Stimulated activated CD4-positive, alpha-beta T cell treated with anti-CD3 and anti-CD28 coated beads, Interleukin-12 subunit alpha, Interleukin-12 subunit beta, amount 100 ng/mL, for 4 hours (primary cell): ENCODE data around the gene NAALADL1.

ENCODE experiments used
- DNase-seq: peaks from one replicate; pipeline ENCODE4 v3.0.0-alpha.2; 2020

Gene NAALADL1

DNA sequence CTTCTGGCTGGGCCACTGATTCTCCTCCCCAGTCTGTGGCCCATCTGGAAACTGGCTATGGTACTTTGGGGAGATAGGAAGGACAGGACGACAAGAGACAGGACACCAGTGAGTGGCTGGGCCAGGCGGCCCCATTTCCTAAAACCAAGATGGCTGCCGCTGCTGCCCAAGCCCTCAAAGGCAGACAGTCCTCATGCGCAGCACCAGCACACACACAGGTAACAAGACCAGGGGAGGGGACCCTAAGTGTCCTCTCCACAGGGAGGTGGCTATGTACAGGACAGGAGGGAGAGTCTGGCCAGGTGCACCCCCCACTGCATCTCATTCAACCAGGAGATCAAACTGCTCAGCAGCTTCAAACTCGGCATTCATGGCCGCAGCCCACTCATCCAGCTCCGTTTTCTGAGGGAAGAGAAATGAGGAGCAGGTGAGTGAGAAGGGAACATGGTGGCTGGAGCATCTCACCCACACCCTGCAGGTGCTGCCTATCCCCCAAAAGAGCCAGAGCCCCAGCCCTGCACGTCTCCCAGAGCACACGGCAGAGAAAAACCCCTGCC, 20.5 kb upstream of the NAALADL1 start:
- DNase-seq: no peak

DNA sequence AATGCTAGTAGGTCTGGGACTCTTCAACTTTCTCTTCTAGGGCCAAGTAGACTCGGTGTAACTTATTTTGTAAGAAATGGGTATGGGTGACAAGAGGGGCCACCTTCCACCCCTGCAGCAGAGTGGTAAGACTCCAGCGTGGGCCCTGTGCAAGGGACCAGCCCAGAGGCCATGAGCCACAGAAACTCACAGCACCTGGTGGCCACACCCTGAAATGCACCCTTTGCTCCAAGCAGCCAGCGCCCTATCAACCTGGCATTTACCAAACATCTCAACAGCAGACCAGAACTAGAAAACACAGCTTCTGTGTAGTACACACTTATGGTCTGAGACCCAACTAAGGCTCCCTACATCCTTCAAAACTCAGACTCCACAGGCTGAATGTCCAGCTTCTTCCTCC, 19.8 kb upstream of the NAALADL1 start:
- peak; percentile 66 for DNase-seq

DNA sequence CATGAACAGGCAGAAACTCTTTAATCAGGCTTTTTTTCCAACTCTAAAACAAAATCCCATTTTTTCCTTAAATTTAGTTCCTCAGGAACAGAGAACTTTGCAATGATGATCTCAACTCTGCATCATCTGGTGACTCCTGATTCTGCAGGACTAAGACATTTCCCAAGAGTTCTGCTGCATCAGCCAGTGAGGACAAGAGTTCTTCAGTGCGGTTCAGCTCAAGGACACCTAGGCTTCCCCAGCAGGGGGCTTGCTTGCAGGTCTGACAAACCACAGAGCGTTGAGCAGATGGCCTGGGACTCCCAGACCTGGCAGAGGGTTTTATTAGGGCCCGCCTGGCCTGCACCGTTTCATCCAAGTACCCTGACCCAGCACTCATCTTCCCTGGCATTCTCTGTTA, 19.1 kb upstream of the NAALADL1 start:
- no peak for DNase-seq

- no peak for DNase-seq
These were observed 14.2 kb upstream of the NAALADL1 start for GRCh38 chr11:65072631-65072966.

DNA sequence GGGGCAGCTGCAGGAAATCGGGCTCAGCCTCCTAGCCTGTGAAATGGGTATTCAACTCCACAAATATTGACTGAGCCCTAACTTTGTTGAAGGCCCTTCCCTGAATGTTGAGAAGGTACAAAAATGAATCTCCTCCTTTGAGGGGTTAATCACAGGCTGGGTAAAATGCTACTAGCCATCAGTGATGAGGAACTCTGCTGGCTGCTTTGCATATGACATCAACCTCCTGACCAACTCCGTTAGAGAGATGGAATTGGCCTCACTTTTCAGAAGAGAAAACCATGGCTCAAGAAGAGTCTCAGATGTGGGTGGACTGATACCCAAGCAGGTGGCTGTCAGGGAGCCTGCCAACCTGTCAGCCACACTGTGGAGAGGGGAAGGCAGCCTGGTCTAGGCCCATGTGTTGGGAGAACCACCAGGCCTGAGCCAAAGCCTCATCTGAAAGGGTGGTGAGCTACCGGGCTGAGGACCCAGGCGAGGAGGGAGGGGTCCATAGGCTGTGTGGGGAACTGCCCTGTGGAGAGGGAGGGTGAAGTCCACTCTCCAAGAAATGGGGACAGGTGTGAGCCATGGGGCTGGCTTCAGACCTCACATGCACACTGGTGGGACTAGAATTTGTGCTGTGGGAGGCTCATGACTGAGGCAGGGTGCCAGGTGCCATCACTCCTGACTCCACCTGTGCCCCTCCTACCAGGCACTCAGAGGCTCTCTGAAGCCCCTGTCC, 13.7 kb upstream of the NAALADL1 start:
- no peak for DNase-seq

DNA sequence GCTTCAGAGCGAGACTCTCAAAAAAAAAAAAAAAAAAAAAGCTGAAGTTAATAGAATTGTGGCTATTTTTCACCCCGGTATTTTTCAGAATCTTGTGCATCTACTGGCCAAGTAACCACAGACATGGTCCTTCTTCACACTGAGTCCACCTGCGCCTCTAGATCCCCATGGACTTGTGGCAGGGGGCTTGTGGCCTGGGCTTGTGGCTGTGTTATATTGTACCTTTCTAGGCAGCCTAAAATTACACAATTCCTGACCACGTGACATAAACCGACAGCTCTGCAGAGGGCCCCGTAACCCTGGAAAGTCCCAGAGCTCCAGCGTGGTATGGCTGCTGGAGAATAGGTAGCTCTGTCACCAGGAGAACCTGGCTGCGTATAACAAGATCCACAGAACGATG, 10.9 kb upstream of the NAALADL1 start:
- DNase-seq: no peak

GRCh38 chr11:65067446-65067845, 9.1 kb upstream of the NAALADL1 start:
- no peak for DNase-seq

- DNase-seq: no peak
These were observed 8.5 kb upstream of the NAALADL1 start for GRCh38 chr11:65066805-65067291.

GRCh38 chr11:65066315-65066714, 8.0 kb upstream of the NAALADL1 start:
- no peak for DNase-seq

DNA sequence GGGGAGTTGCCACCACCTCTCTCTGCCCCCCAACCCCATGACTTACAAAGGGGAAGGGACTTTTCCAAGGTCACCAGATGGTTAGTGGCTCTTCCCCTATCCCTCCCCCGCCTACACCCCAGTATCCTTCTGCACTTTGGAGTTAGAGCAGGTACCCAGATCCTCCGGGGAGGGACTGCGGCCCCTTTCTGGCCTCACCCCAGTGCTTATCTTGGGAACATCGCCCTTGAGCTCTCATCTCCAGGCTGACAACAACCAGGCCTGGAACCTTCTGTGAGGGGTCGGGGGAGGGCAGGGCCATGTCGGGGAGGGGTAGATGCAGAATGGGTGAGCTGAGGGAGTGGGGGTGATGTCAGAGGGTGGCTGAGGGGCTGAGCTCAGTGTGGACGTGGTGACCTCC, 7.5 kb upstream of the NAALADL1 start:
- no peak for DNase-seq

- DNase-seq: no peak
These were observed 6.5 kb upstream of the NAALADL1 start for GRCh38 chr11:65064847-65065240.

DNA sequence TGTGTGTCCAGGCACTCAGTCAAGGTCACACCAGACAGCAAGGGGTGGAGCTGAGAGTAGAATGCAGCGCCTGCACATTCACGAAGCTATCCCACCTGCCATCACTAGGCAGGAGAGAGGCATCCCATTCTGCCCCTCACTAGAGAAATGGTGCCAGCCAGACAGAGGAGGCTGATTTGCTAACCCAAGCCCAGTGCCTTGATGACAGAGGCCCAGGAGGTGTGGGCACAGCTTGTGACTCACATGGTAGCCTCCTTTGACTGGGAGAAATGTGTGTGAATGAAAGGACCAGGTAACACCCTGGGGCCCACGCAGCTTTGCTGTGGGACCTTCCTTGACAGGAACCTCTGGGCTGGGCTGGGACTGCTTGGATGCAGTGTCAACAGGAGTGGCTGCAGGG, 5.2 kb upstream of the NAALADL1 start:
- DNase-seq: no peak

- DNase-seq: no peak
These were observed 2.6 kb upstream of the NAALADL1 start for GRCh38 chr11:65060913-65061408.

DNA sequence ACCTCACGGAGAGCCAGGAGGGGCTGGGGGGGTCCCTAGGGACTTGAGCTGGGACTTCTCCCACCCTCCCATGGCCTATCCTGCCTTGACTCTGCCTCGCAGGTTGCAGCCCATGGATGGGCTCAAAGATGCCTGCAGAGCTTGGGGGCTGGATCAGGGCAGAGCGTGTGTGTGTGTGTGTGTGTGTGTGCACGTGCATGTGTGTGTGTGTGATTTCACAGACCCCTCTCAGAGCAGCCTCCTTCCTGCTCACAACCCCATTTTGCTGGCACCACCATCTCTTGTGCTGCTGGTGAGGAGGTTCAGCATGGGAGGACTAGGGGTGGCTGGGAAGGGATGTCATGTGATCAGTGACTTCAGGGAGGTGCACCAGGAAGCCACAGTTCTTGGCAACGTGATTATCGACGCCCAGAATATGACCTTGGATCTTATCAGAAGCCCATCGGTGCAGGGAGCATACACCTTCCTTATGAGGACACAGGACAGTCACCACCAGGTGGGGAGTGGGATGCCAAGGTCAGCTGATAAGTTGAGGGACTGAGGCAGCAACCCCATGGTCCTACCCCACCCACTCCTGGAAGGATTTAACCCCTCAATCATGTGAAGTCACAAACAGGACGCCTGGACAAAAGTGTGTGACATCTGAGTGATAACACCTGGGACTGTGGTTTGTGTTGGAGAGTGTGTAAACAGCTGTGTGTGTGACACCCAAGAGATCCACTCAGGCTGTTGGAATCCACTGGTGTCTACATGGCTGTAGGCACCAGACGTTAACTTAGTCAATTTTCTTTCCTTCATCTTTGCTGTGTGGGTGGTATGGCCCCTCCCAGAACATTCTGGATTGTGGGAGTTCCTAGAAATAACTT, 1.8 kb upstream of the NAALADL1 start:
- DNase-seq: no peak

GRCh38 chr11:65059523-65059922, 1.2 kb upstream of the NAALADL1 start:
- DNase-seq: no peak

GRCh38 chr11:65058012-65058411, 341 bp downstream of the NAALADL1 start:
- DNase-seq: no peak

- no peak for DNase-seq
These were observed 827 bp downstream of the NAALADL1 start for GRCh38 chr11:65057526-65057925.

- no peak for DNase-seq
These were observed 1.4 kb downstream of the NAALADL1 start for GRCh38 chr11:65056999-65057398.

- DNase-seq: no peak
These were observed 2.8 kb downstream of the NAALADL1 start for GRCh38 chr11:65055538-65055937.

GRCh38 chr11:65053827-65054508, 4.4 kb downstream of the NAALADL1 start:
- no peak for DNase-seq

DNA sequence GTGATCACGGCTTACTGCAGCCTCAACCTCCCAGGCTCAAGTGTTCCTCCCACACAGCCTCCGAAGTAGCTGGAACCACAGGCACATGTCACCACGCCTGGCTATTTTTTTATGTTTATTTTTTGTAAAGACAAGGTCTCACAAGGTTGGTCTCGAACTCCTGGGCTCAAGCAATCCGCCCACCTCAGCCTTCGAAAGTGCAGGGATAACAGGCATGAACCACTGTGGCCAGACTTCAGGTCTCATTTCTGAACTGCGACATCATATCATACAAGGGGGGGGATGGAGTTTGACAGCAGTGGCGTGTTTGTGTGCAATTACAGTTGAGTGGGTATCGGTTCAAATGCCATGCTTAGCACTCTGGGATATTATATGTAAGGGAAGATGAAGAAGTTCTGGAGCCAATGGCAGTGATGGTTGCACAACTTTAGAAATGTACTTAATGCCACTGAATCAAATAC, 6.9 kb downstream of the NAALADL1 start:
- DNase-seq: no peak

DNA sequence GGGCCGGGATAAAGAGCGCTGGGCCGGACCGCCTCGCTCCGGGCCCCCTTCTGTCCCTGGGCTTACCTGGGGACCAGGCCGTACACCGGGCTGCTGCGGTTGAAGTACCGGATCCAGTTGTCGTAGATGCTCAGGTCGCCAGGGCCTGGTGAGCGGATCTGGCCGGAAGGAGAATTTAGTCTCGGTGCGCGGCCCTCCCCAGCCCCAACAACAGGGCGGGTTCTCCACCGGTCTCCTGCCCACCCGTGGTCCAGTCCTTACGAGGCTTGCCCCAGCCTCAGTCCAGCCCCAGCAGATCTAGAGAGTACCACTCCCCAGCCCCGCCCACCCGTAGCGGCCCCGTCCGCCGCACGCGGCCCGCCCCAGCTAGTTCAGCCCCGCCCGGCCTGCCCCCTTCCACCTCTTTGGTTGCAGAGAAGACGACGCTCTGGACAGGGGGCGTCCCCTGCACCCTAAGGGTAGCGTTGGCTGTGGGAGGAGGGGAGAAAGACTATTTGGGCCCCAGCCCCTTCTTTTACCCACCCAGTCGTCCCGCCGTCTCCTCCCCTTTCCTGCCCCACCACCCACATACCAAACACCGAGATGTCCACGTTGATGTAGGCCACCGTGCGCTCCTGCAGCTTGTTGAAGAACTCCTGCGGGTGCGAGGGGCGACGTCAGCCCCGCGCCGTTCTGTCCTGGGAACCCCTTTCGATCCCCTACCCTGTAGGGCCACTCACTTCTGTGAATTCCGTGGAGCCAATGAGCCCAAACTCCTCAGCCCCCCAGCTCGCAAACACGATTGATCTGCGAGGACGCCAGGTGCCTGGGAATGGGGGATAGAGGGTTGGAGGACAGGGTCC, 10.6 kb downstream of the NAALADL1 start:
- peak; percentile 35 for DNase-seq
